ENCODE data around the gene MYPN.
"Not testable (repeated sequence)": the region's sequence is repeated elsewhere in the genome, so short reads cannot be mapped to it uniquely, and the experiment has no call there.

Gene MYPN

DNA sequence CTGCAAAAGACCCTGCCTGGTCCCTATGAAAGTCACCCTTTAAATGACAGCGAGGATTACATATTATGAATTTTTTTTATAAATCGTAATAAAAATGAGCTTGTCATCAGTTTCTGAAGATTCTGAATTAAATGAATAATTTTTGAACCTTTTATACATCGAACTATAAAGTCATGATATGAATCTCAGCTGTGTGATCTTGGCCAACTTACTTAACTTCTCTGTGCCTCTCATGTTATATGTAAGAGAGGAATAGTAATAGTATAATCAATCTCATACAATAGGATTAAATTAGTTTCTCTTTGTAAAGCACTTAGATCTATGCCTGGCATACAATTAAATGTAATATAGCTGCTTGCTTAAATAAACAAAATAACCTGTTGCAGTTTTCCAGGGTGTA lies 127.9 kb downstream of the MYPN start:
- no peak for TF ChIP-seq Cebpa-rat (IDR thresholded peaks at IDR 0.05)
- Histone ChIP-seq H3K9me3 (replicated peaks in 1 of 11) (peaks cover 0 to 2% (median 0%) of the 10 kb centered on the region in 11 experiments; a peak in 2 of 22 replicates), H3K4me3 (no peak overlapping the region), H3K27me3 (peaks cover 3 to 20% (median 13%) of the 10 kb centered on the region in 11 experiments), H3K4me2 (no peak overlapping the region), H3K36me3 (no peaks in the 10 kb centered on the region), H3K4me1 (no peaks in the 10 kb centered on the region), H4K20me1 (no peaks in the 10 kb centered on the region), H3K9ac (no peak overlapping the region), H3K27ac (no peak overlapping the region)

DNA sequence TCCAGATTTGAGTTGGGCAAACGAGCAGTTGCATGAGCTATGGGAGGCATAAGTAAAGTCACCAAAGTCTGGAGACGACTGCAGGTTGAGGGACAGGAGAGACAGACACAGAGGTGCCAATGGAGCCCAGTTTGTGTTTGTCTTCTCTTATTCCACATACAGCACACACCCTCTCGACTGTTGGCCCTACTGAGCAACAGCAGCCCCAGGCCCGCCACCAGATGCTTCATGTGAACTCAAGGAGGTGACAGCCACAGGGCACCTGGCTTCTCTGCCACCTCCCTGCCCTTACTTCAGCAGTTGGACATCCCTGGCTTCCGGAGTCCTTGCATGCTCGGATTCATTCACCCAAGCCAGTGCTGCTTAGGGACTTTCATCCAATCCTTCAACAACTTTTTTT lies 129.1 kb downstream of the MYPN start:
- Histone ChIP-seq H3K9ac (no peak overlapping the region), H3K36me3 (no peaks in the 10 kb centered on the region), H4K20me1 (no peaks in the 10 kb centered on the region), H3K4me2 (no peak overlapping the region), H3K27ac (no peak overlapping the region), H3K4me3 (no peak overlapping the region), H3K9me3 (replicated peaks in 1 of 11) (no peaks in the 10 kb centered on the region), H3K4me1 (no peaks in the 10 kb centered on the region), H3K27me3 (peaks cover 0 to 8% (median 2%) of the 10 kb centered on the region in 11 experiments; a peak in 9 of 22 replicates)
- TF ChIP-seq Cebpa-rat (IDR thresholded peaks at IDR 0.05): no peak

DNA sequence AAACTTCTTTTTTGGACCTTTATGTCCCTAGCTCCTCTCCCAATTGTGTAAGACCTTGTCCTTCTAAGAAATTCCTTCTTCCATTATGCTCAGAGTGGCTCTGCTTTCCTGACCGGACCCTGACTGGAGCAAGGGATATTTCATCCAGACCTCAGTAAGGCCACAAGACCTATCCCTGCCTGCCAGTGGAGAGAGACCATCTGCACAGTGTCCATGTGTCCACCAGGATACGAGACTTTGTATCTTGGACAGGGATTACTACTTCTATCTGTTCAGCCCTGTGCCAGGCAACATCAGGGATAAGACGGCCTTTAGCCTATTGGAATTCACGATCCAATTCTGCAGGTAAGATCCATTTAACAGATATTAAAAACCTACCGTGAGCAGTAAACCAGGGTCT lies 129.8 kb downstream of the MYPN start:
- H3K4me1 ChIP-seq: no peaks in the 10 kb centered on the region
- peaks cover 0 to under 1% (median 0%) of the 10 kb centered on the region in 11 experiments; a peak in 1 of 22 replicates for H3K27me3 ChIP-seq
- H3K4me2 ChIP-seq: no peak overlapping the region
- H3K9me3 ChIP-seq (replicated peaks in 1 of 11): no peaks in the 10 kb centered on the region
- H3K9ac ChIP-seq: no peak overlapping the region
- no peak overlapping the region for H3K4me3 ChIP-seq
- no peaks in the 10 kb centered on the region for H4K20me1 ChIP-seq
- no peak for TF ChIP-seq Cebpa-rat (IDR thresholded peaks at IDR 0.05)
- H3K27ac ChIP-seq: no peak overlapping the region
- no peaks in the 10 kb centered on the region for H3K36me3 ChIP-seq

DNA sequence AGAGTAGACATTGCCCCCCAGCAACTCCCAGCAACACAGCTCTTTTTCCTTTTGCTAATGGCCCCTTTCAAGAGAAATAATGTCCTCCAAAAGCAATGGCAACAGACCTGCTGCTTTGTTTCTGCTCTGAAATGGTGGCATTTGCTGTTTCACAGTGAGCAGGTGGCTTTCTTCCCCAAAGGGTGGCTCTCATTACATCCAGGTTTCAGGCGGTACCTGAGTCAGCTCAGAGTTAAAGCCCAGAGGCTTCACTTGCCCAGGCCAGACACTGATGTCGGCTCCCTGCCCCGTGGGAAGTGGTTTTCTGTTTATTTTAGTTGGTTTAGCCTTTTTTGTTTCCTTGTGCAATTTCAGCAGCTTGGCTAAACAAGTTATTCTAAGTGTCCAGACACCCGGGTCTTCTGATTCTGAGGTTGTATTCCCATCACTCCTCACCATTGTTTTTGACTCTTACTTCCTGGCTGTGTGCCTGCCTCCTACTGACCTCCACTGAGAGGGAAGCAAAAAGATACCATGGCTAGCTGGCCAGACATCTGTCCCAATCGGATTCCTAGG lies 130.4 kb downstream of the MYPN start:
- TF ChIP-seq Cebpa-rat (IDR thresholded peaks at IDR 0.05): no peak
- Histone ChIP-seq H3K9ac (no peak overlapping the region), H3K27me3 (no peaks in the 10 kb centered on the region), H3K9me3 (replicated peaks in 1 of 11) (no peaks in the 10 kb centered on the region), H3K4me2 (no peak overlapping the region), H3K4me1 (no peaks in the 10 kb centered on the region), H3K27ac (no peak overlapping the region), H3K36me3 (no peaks in the 10 kb centered on the region), H3K4me3 (no peak overlapping the region), H4K20me1 (no peaks in the 10 kb centered on the region)

DNA sequence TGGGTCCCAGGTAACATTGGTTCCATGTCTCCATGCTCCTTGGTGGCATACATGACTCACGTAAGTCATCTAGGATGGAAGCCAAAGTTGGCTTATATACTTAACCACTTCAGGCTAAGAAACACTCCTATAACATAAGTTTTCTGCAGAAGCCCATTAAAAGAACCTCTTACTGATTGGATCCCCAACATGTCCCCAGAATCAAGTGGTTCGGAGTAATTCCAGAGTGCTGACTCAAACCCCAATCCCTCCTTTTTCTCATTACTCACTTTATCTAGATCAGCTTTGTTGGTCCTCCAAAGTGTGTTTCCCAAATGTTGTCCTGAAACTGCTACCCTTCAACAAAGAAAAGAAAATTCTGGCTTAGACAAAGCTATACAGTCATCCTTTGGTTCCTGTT lies 132.8 kb downstream of the MYPN start:
- Histone ChIP-seq H3K9ac (no peak overlapping the region), H3K4me1 (no peaks in the 10 kb centered on the region), H3K4me2 (no peak overlapping the region), H3K27ac (no peak overlapping the region), H3K36me3 (no peaks in the 10 kb centered on the region), H3K4me3 (no peak overlapping the region), H3K9me3 (replicated peaks in 1 of 11) (no peaks in the 10 kb centered on the region), H3K27me3 (no peaks in the 10 kb centered on the region), H4K20me1 (no peaks in the 10 kb centered on the region)
- TF ChIP-seq Cebpa-rat (IDR thresholded peaks at IDR 0.05): no peak

DNA sequence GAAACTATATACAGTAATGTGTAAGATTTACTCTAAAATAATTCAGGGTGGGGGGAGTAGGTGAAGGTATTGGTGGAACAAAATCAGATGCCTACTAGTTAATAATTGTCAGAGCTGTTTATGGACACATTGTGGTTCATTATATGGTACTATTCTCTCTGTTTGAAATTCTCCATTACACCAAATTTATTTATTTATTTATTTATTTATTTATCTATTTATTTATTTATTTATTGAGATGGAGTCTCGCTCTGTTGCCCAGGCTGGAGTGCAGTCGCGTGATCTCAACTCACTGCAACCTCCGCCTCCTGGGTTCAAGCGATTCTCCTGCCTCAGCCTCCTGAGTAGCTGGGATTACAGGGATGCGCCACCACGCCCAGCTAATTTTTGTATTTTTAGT lies 137.1 kb downstream of the MYPN start:
- H3K36me3 ChIP-seq; H3K4me2 ChIP-seq; H3K9ac ChIP-seq; H3K27me3 ChIP-seq; H3K9me3 ChIP-seq (replicated peaks in 1 of 11); H4K20me1 ChIP-seq; H3K4me3 ChIP-seq; H3K4me1 ChIP-seq; H3K27ac ChIP-seq: not testable (repeated sequence)

DNA sequence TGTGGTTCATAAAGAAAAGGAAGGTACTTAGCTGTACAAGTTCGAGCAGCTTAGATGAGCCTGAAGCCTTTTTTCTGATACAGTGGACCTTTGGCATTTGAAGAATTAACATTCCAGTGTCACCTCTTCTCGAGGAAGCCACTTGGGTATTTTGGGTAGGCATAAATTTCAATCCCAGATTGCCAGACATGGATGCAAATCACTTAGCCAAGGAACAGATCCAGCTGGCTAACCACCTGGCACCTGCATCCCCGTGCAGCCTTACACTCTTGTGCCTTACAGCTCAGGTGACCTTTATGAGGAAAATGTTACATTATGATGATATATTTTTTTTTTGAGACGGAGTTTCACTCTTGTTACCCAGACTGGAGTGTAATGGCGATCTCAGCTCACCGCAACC lies 138.6 kb downstream of the MYPN start:
- H3K36me3 ChIP-seq: no peaks in the 10 kb centered on the region
- no peak overlapping the region for H3K4me3 ChIP-seq
- H3K4me2 ChIP-seq: no peak overlapping the region
- no peak overlapping the region for H3K9ac ChIP-seq
- TF ChIP-seq Cebpa-rat (IDR thresholded peaks at IDR 0.05): no peak
- H3K9me3 ChIP-seq (replicated peaks in 1 of 11): no peaks in the 10 kb centered on the region
- no peak overlapping the region for H3K27ac ChIP-seq
- H3K4me1 ChIP-seq: peaks cover 0 to 3% (median 0%) of the 10 kb centered on the region in 10 experiments; a peak in 1 of 20 replicates
- no peaks in the 10 kb centered on the region for H4K20me1 ChIP-seq
- H3K27me3 ChIP-seq: no peaks in the 10 kb centered on the region

DNA sequence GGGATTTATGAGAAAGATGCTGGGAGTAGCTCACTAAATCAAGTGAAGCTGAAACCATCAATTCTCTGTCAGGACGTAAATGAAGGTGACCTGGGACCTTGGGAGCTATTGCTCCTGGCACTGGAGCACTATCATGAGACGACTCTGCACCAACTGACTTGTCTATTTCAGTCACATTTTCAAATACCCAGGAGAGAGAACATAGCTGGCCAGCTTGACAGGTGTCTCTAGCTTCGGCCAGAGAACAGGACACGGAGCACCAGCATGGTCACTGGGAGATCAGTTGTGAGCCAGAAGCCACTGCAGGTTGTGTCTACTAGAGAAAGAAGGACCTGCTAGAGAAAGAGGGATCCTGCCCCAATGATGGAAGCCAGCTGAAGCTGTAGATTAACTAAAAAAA lies 140.0 kb downstream of the MYPN start:
- Histone ChIP-seq H4K20me1 (no peaks in the 10 kb centered on the region), H3K9me3 (replicated peaks in 1 of 11) (no peaks in the 10 kb centered on the region), H3K4me2 (no peak overlapping the region), H3K27me3 (no peaks in the 10 kb centered on the region), H3K27ac (no peak overlapping the region), H3K4me1 (peaks cover 0 to 3% (median 0%) of the 10 kb centered on the region in 10 experiments; a peak in 1 of 20 replicates), H3K9ac (no peak overlapping the region), H3K36me3 (no peaks in the 10 kb centered on the region), H3K4me3 (no peak overlapping the region)
- no peak for TF ChIP-seq Cebpa-rat (IDR thresholded peaks at IDR 0.05)

DNA sequence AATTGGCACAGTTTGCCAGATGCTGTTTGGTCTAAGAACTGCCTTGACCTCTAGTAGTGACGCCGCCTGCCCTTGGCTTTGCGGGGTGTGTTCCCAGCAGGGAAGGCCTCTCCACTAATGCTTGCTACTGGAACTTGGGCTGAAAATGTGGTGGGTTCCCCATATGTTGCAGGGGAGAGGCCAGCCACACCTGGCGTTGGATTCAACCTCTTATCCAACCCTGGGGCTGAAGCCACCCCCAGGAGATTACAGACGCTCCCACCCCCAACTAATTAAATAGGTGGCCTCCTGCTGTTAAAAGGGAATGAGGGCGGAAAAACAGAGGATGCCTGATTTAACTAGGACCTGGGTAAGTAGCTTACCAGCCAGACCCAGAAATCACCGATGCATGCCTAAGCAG lies 141.9 kb downstream of the MYPN start:
- no peak overlapping the region for H3K4me3 ChIP-seq
- H3K36me3 ChIP-seq: no peaks in the 10 kb centered on the region
- no peak overlapping the region for H3K9ac ChIP-seq
- H4K20me1 ChIP-seq: no peaks in the 10 kb centered on the region
- H3K27me3 ChIP-seq: no peaks in the 10 kb centered on the region
- no peaks in the 10 kb centered on the region for H3K9me3 ChIP-seq (replicated peaks in 1 of 11)
- TF ChIP-seq Cebpa-rat (IDR thresholded peaks at IDR 0.05): no peak
- no peak overlapping the region for H3K4me2 ChIP-seq
- peaks cover 0 to 3% (median 0%) of the 10 kb centered on the region in 10 experiments; a peak in 1 of 20 replicates for H3K4me1 ChIP-seq
- H3K27ac ChIP-seq: no peak overlapping the region

DNA sequence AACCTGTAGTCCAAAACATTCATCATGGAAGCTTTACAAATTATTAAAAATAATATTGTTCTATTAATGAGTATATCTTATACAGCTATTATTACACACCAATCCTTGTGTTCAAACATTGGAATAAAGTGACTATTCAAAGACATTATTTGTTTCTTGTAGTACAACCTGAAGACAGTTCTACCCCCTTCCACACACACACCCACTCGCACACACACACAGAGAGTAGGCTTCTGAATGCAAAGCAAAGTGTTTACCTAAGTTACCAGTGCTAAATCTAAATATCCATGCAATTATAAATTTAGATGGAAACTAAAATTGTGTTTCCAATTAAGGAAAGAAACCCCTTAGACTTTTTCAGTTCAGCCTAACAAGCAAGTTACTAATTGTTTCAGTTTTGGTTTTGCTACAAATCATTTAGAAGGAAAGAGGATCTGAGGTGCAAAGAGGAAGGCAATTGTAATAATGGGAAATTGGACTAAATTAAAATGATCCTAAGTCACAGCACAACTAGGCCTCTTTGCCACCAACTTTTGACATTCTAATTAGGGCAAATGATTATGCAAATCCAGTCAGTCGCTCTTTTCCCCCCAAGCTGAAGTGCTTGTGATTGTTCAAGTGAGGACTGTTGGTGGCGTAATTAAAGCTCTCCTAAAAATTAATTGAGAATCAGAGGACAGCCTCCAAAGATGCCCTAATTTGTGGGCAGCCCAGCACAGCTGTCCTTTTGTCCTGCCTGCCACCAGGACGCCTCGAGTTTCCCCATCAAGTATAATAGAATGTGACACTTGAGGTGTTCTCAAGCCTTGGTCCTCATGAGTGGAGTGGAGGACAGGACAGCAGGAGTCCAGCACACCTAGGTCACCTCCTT lies 142.6 kb downstream of the MYPN start:
- peak overlapping the region in 1 of 11 experiments; percentile 27; a peak in 1 of 22 replicates for H3K4me2 ChIP-seq
- H4K20me1 ChIP-seq: no peaks in the 10 kb centered on the region
- H3K4me1 ChIP-seq: peaks cover 0 to 3% (median 0%) of the 10 kb centered on the region in 10 experiments; a peak in 1 of 20 replicates
- H3K9ac ChIP-seq: no peak overlapping the region
- TF ChIP-seq Cebpa-rat (IDR thresholded peaks at IDR 0.05): no peak
- H3K9me3 ChIP-seq (replicated peaks in 1 of 11): no peaks in the 10 kb centered on the region
- no peak overlapping the region for H3K27ac ChIP-seq
- no peaks in the 10 kb centered on the region for H3K36me3 ChIP-seq
- H3K4me3 ChIP-seq: no peak overlapping the region
- H3K27me3 ChIP-seq: no peaks in the 10 kb centered on the region
